ENCODE data around the gene GZMB. TPM values are rescaled to one million over a fixed set of nuclear protein-coding genes. Genes with fewer than 3 reads are reported as not detected.

Gene GZMB
- total and polyA plus RNA-seq, 2 of the 8 experiments (the other 6 are each of a cell fraction or from before 2014, with no cell fraction given), result not detected

DNA sequence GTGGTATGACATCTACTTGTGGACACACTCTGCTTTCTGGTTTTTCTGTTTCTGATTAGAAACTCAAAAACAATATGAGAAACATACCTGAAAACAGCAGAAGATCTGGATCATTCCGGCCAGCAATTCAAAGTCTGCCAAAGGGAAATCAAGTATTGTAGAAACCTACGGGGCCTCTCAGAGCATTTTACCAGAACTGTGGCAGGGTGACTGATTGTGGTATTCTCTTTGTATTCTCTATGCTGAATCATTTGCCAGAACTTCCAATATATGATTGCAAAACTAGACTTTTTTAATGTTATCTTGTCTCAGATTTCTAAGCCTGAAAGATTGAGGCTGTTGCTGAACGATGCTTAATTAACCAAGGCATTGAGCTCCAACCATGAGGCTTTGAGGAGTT lies 5.9 kb upstream of the GZMB start:
- Histone ChIP-seq H3K18ac (ENCODE audit: extremely low read depth, low read length) (no peak overlapping the region), H3K14ac (ENCODE audit: insufficient read length) (no peak overlapping the region), H2BK120ac (replicated peaks; ENCODE audit: low read depth, low read length) (no peak overlapping the region), H3K4me3 (ENCODE audit: extremely low read depth in 1 of 4, insufficient read depth in 2 of 4, low read depth in 3 of 4, low read length in 4 of 4) (no peak overlapping the region), H2BK15ac (ENCODE audit: low read length) (no peak overlapping the region), H3K9me3 (ENCODE audit: insufficient read depth in 2 of 2, low read depth in 1 of 2, low read length in 1 of 2) (peaks cover 19 to 35% of the 10 kb centered on the region in 2 experiments; a peak in 3 of 4 replicates), H3K36me3 (ENCODE audit: control insufficient read depth in 2 of 4, insufficient read depth in 4 of 4, low read length in 3 of 4) (no peaks in the 10 kb centered on the region), H3K27ac (ENCODE audit: low read depth, low read length) (no peak overlapping the region), H2AK5ac (ENCODE audit: low read depth, low read length) (no peak overlapping the region), H3K4me2 (ENCODE audit: insufficient read depth in 1 of 2, low read depth in 2 of 2, low read length in 2 of 2) (no peak overlapping the region), H4K91ac (replicated peaks; ENCODE audit: insufficient read length, low read length) (no peak overlapping the region), H4K8ac (ENCODE audit: extremely low read depth, insufficient read depth, low read length) (no peak overlapping the region), H3K79me1 (ENCODE audit: low read depth, low read length) (no peaks in the 10 kb centered on the region), H2AFZ (ENCODE audit: low read length) (no peak overlapping the region), H2BK5ac (ENCODE audit: low read depth, low read length) (no peak overlapping the region), H3K9ac (replicated peaks in 1 of 4; ENCODE audit: extremely low read depth in 1 of 4, low read depth in 3 of 4, low read length in 3 of 4) (no peak overlapping the region), H3K4ac (replicated peaks; ENCODE audit: insufficient read length, low read depth, low read length) (no peak overlapping the region), H3K23ac (ENCODE audit: insufficient read length) (no peak overlapping the region), H3K79me2 (ENCODE audit: control insufficient read depth in 1 of 2, insufficient read depth in 2 of 2, low read length in 2 of 2) (no peaks in the 10 kb centered on the region), H3K4me1 (replicated peaks in 1 of 4; ENCODE audit: control insufficient read depth in 3 of 4, insufficient read depth in 4 of 4, low read length in 3 of 4) (no peaks in the 10 kb centered on the region), H3K56ac (replicated peaks; ENCODE audit: insufficient read length, low read depth, low read length) (no peak overlapping the region), H3K23me2 (ENCODE audit: low read depth, low read length) (0 out of 2 replicates have a peak, but pooled peaks cover 2% of the 10 kb centered on the region), H4K20me1 (replicated peaks in 1 of 2; ENCODE audit: control insufficient read depth in 1 of 2, insufficient read depth in 2 of 2, low read length in 2 of 2) (no peaks in the 10 kb centered on the region), H3K27me3 (replicated peaks in 1 of 4; ENCODE audit: control insufficient read depth in 3 of 4, extremely low read depth in 1 of 4, insufficient read depth in 3 of 4, low read length in 3 of 4) (no peaks in the 10 kb centered on the region), H2BK12ac (ENCODE audit: low read depth, low read length) (no peak overlapping the region), H2BK20ac (ENCODE audit: low read length) (no peak overlapping the region), H4K5ac (ENCODE audit: insufficient read length, low read depth, low read length) (no peak overlapping the region)
- 85% methylated on average over 3 of the region's 3 CpGs; no CpG with 5 or more reads in 1 of the 2 experiments for WGBS, 2 experiments (ENCODE audit: extremely low coverage in 1 of 2, insufficient coverage in 1 of 2, insufficient read length in 1 of 2, insufficient replicate concordance in 2 of 2, low coverage in 1 of 2, low lambda C conversion rate in 2 of 2, missing lambda C conversion rate in 1 of 2)
- POLR2A ChIA-PET (ENCODE audit: partially characterized antibody), result no interaction called here
- DNase-seq (ENCODE audit: low read depth in 1 of 2, low spot score in 2 of 2) (no peak), FAIRE-seq (no peak)
- CTCF ChIA-PET (ENCODE audit: partially characterized antibody), result no interaction called here
- TF ChIP-seq, protein P1, sequence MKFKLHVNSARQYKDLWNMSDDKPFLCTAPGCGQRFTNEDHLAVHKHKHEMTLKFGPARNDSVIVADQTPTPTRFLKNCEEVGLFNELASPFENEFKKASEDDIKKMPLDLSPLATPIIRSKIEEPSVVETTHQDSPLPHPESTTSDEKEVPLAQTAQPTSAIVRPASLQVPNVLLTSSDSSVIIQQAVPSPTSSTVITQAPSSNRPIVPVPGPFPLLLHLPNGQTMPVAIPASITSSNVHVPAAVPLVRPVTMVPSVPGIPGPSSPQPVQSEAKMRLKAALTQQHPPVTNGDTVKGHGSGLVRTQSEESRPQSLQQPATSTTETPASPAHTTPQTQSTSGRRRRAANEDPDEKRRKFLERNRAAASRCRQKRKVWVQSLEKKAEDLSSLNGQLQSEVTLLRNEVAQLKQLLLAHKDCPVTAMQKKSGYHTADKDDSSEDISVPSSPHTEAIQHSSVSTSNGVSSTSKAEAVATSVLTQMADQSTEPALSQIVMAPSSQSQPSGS (IDR thresholded peaks at IDR 0.05; ENCODE audit: low read length), result no peak
- TF ChIP-seq EP300 (IDR thresholded peaks at IDR 0.05; ENCODE audit: borderline replicate concordance in 1 of 2, low read depth in 2 of 2, low read length in 2 of 2) (no peak), GTF2F1 (IDR thresholded peaks at IDR 0.05; ENCODE audit: borderline replicate concordance, low read depth, low read length) (no peak), CHD1 (IDR thresholded peaks at IDR 0.05; ENCODE audit: low read depth, low read length) (no peak), CTBP2 (IDR thresholded peaks at IDR 0.05; ENCODE audit: borderline replicate concordance, insufficient read depth, insufficient read length, low read length) (no peak), HDAC6 (IDR thresholded peaks at IDR 0.05; ENCODE audit: low read depth, low read length) (no peak), TAF7 (optimal IDR thresholded peaks at IDR 0.05; ENCODE audit: borderline replicate concordance, low read depth, low read length) (no peak), SP4 (IDR thresholded peaks at IDR 0.05; ENCODE audit: low read length) (no peak), SRF (IDR thresholded peaks at IDR 0.05; ENCODE audit: low read depth, low read length) (no peak), JUN (IDR thresholded peaks at IDR 0.05; ENCODE audit: low read depth, low read length) (no peak), ASH2L (IDR thresholded peaks at IDR 0.05; ENCODE audit: low read length) (no peak)
- TF ChIP-seq, protein P2, sequence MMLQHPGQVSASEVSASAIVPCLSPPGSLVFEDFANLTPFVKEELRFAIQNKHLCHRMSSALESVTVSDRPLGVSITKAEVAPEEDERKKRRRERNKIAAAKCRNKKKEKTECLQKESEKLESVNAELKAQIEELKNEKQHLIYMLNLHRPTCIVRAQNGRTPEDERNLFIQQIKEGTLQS (IDR thresholded peaks at IDR 0.05; ENCODE audit: insufficient read depth, low read depth, low read length), result no peak

Data from H1 (cell line).